DMS79 treated with DMSO at 0.1 percent for 48 hours (cell line): ENCODE data around the gene TACC3.
"Not testable (repeated sequence)": the region's sequence is repeated elsewhere in the genome, so short reads cannot be mapped to it uniquely, and the experiment has no call there.

Experiments
- DNase-seq: peaks from one replicate; lab custom pipeline; 2025; lab: John Stamatoyannopoulos, UW

Gene TACC3

GRCh38 chr4:1721003-1721665, at the start of gene TACC3, which contains the start of gene TMEM129:
Gene TACC3, plus strand, starts transcription at chr4:1721521. Its CDS starts 1,901 bp downstream, at chr4:1723422.
Gene TMEM129, minus strand, starts transcription at chr4:1721323. Its CDS starts 486 bp downstream, at chr4:1720837.
- peak; percentile 75 for DNase-seq

- no peak for DNase-seq
These were observed 47.6 kb upstream of the TACC3 start for GRCh38 chr4:1673671-1674070.

GRCh38 chr4:1674682-1675081, 46.6 kb upstream of the TACC3 start:
- DNase-seq: no peak

- DNase-seq: no peak
These were observed 46.1 kb upstream of the TACC3 start for GRCh38 chr4:1675136-1675801.

GRCh38 chr4:1675802-1676137, 45.6 kb upstream of the TACC3 start:
- no peak for DNase-seq

GRCh38 chr4:1676605-1677525, 44.5 kb upstream of the TACC3 start:
- DNase-seq: no peak

GRCh38 chr4:1678244-1678643, 43.1 kb upstream of the TACC3 start:
- no peak for DNase-seq

- no peak for DNase-seq
These were observed 38.5 kb upstream of the TACC3 start for GRCh38 chr4:1682860-1683259.

- DNase-seq: no peak
These were observed 38.0 kb upstream of the TACC3 start for GRCh38 chr4:1683261-1683735.

- peak; percentile 28 for DNase-seq
These were observed 37.4 kb upstream of the TACC3 start, which contains the start of gene FAM53A for GRCh38 chr4:1683736-1684505. Gene FAM53A, minus strand, starts transcription at chr4:1684313. Its CDS starts 15,572 bp downstream, at chr4:1668741.

- no peak for DNase-seq
These were observed 36.7 kb upstream of the TACC3 start for GRCh38 chr4:1684506-1685234.

GRCh38 chr4:1685235-1686150, 35.8 kb upstream of the TACC3 start:
- DNase-seq: no peak

- DNase-seq: no peak
These were observed 34.8 kb upstream of the TACC3 start for GRCh38 chr4:1686440-1687036.

- no peak for DNase-seq
These were observed 30.6 kb upstream of the TACC3 start for GRCh38 chr4:1690698-1691097.

- no peak for DNase-seq
These were observed 29.5 kb upstream of the TACC3 start for GRCh38 chr4:1691737-1692373.

- DNase-seq: no peak
These were observed 28.0 kb upstream of the TACC3 start for GRCh38 chr4:1693131-1693896.

GRCh38 chr4:1695913-1696312, 25.4 kb upstream of the TACC3 start:
- no peak for DNase-seq

GRCh38 chr4:1701671-1702070, 19.6 kb upstream of the TACC3 start:
- DNase-seq: not testable (repeated sequence)
